AG08396 (cell line): ENCODE results near the gene HHIPL1.

Experiments
- DNase-seq: peaks from one replicate; pipeline ENCODE4 v3.0.0; 2012; ENCODE audit warnings: low spot score, mixed read lengths

Gene HHIPL1

DNA sequence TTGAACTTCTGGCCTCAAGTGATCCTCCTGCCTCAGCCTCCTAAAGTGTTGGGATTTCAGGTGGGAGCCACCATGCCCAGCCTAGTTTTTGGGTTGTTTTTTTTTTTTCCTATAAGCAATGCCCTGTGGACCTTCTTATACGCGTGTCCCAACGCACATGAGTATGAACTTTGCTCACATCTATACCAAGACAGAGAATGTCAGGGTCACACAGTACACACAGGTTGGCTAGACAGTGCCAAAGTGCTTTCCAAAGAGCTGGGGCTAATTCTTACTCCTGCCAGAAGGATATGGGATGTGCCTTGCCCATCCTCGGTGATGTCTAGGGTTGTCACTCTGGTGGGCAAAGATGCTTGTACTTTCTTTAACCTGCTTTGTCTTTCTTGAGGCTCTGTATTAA lies 33.3 kb upstream of the HHIPL1 start:
- DNase-seq = no peak

DNA sequence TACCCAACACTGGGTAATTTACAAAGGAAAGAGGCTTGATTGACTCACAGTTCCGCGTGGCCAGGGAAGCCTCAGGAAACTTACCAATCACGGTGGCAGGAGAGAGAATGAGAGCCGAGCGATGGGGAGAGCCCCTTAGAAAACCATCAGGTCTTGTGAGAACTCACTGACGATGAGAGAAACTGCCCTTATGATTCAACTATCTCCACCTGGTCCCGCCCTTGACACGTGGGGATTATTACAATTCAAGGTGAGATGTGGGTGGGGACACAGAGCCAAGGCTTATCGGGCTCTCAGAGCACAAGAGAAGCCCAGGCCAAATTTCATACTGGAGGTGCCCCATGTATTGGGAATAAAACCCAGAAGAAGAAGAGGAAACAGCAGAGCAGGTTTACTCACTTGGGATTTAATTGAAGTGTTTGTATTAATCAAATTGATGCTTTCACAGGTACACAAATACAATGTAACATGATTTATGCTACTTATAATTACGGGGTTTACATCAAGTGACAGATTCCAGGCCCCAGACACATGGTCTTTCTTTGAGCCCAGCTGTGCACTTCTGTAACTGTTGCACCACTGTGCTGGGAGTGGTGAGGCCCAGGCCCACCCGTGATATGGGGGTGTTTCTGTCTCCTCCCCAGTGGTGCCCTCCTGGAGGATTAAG lies 32.7 kb upstream of the HHIPL1 start:
- DNase-seq = no peak

DNA sequence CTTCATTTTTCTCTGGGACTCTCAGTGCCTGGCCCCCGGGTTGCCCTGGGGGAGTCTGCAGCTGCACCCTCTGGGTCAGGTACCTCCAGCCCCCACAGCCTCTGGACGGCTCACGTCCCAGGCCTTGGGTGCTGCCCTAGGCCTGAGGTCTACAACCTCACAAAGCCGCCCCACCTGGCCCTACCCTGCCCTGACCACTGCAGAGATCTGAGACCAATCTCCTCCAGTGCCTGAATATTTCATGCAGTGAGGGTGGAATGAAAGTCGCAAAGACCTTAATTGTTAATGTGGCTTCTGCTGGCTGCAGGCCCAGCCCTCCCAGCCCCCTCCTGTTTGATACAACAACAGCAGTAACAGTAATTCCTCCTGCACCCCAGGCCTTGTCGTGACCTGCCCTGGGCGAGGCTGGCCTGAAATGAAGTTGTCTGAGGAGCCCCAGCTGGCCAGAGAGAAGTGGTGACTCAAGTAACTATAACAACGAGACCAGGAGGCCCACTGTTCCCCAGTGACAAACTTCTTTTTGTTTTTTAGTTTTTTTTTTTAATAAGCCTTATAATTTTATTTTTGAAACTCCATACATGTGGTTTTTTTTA lies 32.1 kb upstream of the HHIPL1 start:
- peak; percentile 67 for DNase-seq

DNA sequence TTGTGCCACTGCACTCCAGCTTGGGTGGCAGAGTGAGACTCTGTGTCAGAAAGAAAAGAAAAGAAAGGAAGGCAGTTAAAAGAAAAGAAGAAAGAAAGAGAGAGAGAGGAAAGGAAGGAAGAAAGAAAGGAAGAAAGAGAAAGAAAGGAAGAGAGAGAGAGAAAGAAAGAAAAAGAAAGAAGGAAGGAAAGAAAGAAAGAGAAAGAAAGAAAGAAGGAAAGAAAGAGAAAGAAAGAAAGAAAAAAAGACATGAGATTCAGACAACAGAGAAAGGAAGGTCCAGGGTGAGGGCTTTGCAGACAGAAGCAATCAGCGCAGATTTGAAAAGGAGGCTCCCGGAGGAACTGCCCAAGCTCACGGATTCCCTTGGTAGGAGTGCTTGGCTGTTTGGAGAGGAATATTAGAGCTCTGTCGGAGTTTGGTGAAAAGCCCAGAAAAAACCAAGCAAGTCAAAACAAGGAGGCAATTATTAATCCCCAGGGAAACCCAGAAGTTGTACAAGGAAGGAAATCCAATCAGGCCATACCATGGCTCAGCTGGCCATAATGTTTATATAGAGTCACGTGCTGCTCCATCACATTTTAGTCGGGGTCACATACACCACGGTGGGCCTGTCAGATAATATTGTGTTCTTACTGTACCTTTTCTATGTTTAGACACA lies 29.3 kb upstream of the HHIPL1 start:
- DNase-seq = no peak

DNA sequence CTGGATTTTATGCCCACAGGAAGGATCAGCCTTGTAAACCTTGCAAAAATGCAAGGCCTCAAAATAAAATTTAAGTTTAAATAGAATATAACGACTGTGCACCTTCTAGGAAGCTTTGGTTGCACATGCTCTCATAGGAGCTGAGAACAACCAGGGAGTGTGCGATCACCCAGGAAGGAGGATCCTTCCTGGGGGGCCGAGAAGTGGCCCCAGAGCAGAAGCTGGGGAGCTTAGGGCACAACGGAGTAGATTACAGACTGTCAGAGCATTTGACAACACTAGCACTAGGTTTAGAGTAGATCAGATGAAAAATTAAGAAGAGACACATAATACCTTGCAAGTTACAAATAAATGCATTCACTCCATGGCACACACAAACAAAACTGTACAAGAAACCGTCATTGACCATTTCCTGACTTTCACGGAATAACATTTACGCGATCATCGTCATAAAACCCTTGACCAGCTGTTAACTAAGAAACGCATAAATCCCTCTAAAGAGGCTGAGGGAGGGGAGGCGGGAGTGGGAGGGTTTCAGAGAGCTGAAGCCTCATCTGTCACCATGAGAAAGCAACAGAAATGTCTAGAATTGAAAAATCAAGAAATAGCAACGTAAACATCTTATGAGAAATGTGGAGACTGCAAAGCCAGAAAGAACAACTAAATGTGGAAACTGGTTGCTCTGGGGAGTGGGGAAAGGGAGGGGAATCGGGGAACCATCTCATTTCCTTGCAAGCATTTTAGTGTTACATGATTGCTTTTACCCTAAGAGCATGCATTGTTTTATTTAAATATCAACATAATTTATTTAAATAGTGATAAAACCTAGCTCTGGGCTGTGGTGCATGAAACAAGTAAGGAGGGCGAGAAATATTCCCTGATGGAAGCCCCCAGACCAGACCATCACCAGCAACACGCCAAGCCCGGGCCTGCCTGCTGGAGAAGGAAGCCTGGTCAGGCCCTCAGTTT lies 27.8 kb upstream of the HHIPL1 start:
- DNase-seq = no peak

DNA sequence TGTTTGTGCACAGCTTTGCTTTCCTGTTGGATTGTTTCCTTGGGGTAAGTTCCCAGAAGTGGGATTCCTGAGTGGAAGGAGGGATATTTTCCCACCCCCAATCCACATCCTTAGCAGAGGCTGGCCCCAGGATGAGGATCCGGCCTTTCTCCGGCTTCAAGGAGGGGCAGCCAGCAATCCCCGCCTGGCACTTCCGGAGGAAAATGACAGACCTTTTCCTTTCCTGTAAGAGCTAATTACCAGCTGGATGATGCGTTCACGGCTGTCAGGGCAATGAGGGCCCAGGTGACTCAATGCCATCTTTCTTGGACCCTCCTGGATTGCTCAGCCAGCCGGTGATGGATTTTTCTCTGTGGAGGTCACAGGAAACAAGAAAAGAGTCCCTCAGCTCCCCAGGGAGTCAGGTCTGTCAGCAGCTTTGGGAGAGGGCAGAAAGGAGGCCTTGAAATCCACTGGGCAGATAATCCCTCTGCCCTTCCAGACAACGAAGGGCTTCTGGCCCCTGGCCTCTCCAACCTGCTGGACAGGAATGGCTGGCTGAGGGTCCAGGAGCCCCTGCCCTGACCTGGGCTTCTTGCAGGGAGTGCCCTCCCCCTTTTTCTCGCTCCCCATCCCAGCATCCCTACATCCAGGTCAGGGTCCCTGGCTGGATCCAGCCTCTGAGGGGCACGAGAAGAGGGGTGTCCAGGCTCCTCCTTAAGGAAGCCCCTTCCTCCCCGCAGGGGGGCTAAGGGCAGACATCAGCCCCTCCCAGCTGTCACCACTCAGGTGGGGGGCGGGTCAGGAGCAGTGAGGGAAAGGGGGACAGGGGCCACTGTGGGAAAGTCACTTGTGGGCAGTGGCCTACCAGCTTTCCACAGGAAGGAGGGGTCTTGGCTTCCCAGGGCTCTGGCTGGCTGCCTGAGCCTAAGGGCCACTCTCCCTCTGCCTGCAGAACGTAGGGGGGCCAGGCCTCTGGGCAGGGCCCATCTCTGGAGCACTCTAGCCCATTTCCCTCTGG lies 24.8 kb upstream of the HHIPL1 start:
- DNase-seq = no peak

DNA sequence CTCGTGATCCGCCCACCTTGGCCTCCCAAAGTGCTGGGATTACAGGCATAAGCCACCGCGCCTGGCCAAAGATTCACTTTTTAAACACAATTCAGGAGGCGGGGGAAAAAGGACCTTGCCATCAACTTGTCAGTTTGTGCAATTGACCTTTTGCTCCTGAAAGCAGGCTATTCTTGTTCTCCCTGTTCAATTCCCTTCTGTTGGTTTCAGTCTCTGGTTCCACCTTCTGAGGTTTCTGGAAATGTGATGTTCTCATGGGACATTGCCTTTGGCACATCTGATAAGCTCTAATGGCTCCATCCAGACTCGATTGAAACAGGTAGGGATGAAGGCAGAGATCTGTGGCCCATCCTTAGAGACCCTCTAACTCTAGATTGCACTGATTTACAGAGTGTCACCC lies 23.0 kb upstream of the HHIPL1 start:
- DNase-seq = no peak

DNA sequence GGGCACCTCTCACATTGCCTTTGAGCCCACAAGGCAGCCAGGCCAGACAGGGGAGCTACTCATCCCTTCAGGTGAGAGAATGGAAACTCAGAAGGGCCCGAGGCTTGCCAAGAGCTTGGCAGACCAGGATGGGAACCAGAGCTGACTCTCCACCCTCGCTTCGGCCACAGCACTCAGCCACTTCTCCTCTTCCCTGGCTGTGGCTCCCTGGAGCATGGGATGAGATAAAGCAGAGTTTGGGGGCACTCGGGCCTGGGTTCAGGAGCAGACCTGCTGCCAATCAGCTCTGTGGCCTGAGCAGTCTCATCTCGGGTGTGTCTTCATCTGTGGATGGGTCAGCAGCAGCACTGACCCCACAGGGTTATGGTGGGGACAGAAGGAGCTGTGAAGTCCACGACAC lies 20.9 kb upstream of the HHIPL1 start:
- no peak for DNase-seq

DNA sequence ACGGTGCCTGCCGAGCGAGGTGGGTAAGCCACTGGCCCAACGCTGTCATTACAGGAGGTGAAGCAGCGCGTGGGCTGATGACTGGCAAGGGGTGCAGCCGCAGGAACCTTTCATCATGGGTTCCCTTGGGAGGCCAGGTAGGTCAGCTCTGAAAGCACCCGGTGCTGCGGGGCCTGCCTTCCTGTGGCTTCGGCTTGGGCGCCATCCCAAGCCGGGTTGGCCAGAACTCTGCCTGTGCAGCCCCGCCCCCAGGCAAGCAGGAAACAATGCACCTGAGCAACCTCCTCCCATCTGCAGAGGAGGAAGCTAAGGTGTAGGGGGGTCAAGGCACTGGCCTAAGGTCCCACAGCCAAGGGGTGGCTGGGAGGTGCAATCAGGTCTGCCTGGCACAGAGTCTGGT lies 20.0 kb upstream of the HHIPL1 start:
- no peak for DNase-seq

DNA sequence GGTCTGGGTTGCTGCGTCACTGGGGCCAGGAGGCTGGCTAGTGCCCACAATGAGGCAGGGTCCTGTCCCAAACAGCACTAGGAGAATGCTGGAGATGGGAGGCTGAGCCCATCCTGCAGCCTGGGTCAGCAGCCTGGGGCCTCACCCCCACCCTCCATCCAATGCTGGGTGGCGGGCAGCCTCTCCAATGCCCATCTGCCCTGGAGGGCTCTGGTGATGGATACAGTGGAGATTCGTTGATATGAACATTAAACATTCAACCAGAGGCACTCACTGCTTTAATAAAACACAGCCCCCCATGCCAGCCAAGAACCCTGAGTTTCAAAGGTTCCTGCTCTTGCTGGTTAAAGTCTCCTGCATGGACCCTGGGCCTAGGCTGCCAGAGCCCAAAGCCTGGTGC lies 19.5 kb upstream of the HHIPL1 start:
- DNase-seq = no peak

DNA sequence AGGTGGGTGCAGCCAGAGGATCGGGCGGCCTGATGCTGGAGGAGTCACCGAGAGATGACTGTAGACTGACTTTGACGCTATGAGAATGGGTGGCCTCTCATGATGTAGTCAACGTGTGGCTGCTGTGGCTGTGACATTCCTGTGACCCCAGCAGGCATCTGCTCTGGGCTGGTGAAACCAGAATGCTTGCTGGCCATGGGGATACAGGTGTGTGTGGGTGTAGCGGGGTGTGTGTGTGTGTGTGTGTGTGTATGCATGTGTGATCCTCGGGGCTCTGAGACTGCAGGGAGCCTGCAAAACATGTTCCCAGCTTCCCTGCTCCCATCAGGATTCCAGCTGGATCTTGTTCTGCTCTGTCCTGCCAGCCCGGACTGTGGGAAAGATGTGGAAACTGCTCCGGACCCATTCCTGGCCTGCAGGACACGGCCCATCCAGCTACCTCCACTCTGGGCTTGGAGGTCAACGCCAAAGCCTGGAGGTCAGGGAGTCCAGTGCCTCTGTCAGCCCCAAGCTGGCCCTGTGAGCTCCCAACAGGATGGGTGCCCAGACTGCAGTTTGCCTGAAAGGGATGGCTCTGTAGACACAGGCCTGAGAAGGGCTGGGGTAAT lies 18.8 kb upstream of the HHIPL1 start:
- DNase-seq = no peak

DNA sequence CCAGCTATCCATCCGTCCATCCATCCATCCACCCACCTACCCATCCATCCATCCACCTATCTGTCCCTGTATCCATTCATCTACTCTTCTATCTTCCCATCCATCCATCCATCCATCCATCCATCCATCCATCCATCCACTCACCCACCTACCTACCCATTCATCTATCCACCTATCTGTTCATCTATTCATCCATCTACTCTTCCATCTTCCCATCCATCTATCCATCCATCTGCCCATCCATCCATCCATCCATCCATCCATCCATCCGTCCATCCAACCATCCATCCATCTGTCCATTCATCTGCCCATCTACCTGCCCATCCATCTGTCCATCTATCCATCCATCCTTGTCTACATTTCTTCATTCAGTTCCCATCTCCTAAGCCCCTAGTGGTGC lies 17.8 kb upstream of the HHIPL1 start:
- DNase-seq = no peak

DNA sequence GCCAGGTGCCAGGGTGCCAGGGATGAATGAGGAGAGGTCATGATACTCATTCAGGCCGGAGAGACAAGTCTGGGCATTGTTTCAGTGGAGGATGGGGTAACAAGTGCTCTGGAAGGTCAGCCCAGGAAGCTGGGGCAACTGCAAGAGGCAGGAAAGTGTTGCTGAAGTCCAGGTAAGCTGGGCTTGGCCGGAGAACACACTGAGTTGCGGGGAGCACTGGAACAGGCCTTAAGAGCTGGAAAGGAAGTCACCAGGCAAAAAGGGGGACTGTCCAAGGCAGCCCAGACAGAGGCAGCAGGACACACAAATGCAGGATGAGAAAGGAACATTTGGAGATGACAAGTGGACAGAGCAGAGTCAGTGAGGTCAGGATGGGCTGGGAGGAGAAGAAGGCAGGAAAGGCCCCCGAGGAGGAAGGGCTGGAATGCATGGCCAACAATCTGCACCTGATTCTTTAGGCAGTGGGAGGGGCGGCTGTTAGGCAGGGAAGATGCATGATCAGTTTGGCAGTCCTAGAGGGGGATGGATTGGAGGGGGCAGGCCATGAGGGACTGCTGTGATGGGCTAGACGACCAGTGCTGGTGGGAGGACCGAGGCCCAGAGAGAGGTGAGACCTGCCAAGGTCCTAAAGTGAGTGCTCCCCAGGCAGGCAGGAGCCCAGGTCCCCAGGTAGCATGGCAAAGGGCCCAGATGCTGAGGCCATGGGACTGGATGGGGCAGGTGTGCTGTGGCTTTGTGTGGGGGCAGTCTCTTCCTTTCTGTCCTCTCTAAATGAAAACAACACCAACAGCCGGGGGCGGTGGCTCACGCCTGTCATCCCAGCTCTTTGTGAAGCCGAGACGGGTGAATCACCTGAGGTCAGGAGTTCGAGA lies 17.2 kb upstream of the HHIPL1 start:
- no peak for DNase-seq

DNA sequence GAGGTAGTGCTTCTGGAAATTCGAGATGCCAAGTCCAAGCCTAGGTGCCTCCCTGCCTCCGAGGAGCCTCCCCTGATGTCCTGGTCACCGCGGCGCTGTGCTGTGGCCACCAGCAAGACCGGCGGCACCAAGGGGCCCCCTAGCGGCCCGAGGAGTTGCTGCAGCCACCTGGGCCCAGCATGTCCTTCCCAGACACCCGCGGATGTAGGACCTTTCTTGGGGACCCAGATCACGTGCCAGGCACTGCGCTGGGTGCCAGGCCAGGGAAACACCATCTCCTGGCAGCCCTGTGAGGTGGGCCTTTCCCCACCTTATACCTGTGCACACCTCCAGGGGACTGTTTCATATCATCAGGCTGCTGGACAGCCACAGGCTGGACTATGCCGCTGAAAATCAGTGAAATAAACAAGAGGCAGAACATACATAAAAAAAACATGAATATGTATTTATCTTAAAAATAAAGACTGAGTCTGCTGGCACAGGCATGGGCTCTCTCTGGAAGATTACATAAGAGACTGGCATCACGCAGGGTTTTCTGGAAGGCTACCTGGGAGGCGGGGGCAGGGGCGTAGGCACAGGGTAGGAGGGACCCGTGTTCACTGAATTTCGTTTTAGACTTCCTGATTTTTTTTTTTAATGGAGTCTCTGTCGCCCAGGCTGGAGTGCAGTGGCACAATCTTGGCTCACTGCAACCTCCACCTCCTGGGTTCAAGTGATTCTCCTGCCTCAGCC lies 15.9 kb upstream of the HHIPL1 start:
- DNase-seq = peak; percentile 88

DNA sequence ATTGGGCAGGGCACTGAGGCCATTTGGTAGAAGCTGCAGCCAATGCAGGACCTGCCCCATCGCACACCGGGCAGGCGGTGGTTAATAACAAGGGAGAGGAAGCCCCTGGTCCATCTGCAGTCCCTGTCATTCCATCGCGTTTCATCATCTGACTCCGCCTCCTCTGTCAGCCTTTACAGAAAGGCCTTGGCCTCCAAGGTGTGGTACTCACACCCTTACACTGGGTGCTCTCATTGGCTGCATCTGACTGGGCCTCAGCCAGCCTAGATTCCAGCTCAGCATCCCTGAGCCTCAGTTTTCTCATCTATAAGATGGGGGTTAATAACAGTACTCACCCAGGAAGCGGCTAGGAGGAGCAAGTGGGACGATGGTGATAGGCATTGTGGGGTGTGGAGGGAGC lies 14.7 kb upstream of the HHIPL1 start:
- no peak for DNase-seq

DNA sequence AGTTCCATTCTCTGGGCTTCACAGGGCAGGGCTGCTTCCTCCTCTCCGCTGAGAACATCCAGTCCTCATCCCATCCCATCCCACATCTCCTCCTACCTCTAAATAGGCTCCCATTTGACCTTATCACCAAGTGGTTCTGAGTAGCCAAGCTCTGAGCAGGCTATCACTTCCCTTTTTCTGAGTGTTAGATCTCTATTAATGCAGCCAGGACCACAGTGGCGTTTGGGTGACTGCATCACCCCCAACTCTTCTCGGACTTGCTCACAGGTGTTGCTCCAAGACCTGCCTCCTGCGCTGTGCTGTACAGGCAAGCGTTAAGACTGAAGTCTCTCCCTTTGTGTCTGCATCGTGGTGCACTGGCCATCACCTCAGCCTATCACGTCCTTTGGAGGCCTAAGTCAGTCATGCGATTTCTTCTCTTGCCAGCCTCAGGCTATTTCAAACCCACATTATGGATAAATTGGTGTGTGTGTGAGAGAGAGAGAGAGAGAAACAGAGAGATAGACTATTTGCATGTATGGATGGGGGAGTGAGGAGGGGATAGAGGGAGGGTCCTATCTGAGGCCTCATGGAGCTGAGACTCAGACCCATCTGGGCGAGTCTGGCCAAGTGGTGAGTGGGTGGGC lies 12.4 kb upstream of the HHIPL1 start:
- no peak for DNase-seq

DNA sequence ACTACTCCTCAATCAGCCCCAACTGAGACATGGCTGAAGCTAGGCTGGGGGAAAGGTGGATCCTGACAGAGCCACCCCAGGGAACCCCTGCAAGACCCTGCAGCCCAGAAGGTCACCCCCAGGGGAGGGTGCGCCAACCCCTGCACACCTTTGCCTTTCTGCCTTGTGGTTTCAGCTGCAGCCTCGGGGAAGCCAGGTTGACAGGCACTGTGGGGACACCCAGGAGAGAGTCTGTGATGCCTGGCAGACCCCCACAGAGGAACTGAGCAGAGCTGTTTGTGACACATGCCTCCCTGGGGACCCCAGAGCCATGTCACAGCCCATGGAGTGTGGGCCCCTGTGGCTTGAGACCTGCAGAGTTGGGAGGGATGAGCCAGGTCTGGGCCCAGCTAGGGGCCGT lies 11.8 kb upstream of the HHIPL1 start:
- no peak for DNase-seq

DNA sequence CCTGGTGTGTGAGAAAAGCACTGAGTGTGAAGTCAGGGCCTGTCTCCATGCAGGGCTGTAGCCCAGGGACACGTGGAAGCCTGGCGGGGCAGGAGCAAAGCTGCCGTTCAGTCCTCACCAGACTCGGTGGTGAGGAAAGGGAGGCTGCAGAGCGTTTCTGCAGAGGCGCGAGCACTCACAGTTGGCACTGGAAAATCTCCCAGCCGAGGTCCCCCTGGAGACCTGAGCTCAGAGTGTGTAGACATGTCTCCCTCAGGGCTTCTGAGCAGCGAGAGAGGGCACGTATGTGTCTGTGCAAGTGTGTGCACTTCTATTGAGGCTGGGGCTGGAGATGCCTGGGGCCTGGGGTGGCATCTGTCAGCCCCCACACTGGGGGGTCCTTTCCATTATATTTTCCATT lies 11.0 kb upstream of the HHIPL1 start:
- no peak for DNase-seq

DNA sequence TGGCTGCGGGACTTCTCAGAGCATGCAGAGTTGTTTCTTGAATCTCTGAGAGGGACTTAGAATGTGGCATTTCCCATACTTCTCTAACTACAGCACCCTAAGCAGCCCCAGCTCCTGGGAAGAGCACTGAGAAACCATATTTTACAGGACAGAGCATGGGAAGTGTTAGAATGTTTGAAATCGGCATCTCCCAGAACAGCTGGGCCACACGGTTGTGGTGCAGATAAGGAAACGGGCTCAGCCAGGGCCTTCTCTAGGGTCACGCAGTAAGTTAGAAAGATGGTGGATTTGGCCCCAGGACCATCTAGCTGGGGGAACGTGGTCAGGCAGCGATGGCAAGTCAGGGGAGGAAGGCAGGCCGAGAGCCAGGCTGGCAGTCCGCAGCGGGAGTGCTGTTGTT lies 10.5 kb upstream of the HHIPL1 start:
- DNase-seq = no peak
